ENCODE measurements around the gene KLK13. TPM values are rescaled to one million over a fixed set of nuclear protein-coding genes. Genes with fewer than 3 reads are reported as not detected.

The KLK13 gene
- total and polyA plus RNA-seq, 2 of the 13 experiments (the other 11 are each of a cell fraction or from before 2014, with no cell fraction given): 0.09 TPM; not detected in 1

GRCh38 chr19:51108066-51108804, 43.3 kb upstream of the KLK13 start, which contains the start of gene CTU1 (continued):
- TF ChIP-seq, protein P1, sequence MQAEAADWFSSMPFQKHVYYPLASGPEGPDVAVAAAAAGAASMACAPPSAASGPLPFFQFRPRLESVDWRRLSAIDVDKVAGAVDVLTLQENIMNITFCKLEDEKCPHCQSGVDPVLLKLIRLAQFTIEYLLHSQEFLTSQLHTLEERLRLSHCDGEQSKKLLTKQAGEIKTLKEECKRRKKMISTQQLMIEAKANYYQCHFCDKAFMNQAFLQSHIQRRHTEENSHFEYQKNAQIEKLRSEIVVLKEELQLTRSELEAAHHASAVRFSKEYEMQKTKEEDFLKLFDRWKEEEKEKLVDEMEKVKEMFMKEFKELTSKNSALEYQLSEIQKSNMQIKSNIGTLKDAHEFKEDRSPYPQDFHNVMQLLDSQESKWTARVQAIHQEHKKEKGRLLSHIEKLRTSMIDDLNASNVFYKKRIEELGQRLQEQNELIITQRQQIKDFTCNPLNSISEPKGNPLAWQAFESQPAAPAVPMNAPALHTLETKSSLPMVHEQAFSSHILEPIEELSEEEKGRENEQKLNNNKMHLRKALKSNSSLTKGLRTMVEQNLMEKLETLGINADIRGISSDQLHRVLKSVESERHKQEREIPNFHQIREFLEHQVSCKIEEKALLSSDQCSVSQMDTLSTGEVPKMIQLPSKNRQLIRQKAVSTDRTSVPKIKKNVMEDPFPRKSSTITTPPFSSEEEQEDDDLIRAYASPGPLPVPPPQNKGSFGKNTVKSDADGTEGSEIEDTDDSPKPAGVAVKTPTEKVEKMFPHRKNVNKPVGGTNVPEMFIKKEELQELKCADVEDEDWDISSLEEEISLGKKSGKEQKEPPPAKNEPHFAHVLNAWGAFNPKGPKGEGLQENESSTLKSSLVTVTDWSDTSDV (CRISPR knock-in tag; IDR thresholded peaks at IDR 0.05): no peak
- no peak for TF ChIP-seq ZNF34 (CRISPR knock-in tag; IDR thresholded peaks at IDR 0.05; ENCODE audit: borderline replicate concordance)
- TF ChIP-seq RARA (CRISPR knock-in tag; IDR thresholded peaks at IDR 0.05): 0 out of 2 replicates have a peak, but pooled peaks have one; percentile 13
- no peak for TF ChIP-seq MBNL3 (CRISPR knock-in tag; conservative IDR thresholded peaks at IDR 0.05)
- peak; percentile 95 for TF ChIP-seq MAZ (IDR thresholded peaks at IDR 0.05; ENCODE audit: borderline replicate concordance, low read depth, low read length)
- no peak for TF ChIP-seq MAZ (CRISPR knock-in tag; IDR thresholded peaks at IDR 0.05; ENCODE audit: low read depth)
- TF ChIP-seq ARNTL (CRISPR knock-in tag; IDR thresholded peaks at IDR 0.05): no peak
- no peak for TF ChIP-seq MLLT10 (CRISPR knock-in tag; IDR thresholded peaks at IDR 0.05)
- TF ChIP-seq KDM3A (CRISPR knock-in tag; IDR thresholded peaks at IDR 0.05; ENCODE audit: low read depth): no peak
- TF ChIP-seq, protein P2, sequence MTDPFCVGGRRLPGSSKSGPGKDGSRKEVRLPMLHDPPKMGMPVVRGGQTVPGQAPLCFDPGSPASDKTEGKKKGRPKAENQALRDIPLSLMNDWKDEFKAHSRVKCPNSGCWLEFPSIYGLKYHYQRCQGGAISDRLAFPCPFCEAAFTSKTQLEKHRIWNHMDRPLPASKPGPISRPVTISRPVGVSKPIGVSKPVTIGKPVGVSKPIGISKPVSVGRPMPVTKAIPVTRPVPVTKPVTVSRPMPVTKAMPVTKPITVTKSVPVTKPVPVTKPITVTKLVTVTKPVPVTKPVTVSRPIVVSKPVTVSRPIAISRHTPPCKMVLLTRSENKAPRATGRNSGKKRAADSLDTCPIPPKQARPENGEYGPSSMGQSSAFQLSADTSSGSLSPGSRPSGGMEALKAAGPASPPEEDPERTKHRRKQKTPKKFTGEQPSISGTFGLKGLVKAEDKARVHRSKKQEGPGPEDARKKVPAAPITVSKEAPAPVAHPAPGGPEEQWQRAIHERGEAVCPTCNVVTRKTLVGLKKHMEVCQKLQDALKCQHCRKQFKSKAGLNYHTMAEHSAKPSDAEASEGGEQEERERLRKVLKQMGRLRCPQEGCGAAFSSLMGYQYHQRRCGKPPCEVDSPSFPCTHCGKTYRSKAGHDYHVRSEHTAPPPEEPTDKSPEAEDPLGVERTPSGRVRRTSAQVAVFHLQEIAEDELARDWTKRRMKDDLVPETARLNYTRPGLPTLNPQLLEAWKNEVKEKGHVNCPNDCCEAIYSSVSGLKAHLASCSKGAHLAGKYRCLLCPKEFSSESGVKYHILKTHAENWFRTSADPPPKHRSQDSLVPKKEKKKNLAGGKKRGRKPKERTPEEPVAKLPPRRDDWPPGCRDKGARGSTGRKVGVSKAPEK (CRISPR knock-in tag; IDR thresholded peaks at IDR 0.05; ENCODE audit: borderline replicate concordance): no peak
- no peak for TF ChIP-seq ZNF713 (CRISPR knock-in tag; IDR thresholded peaks at IDR 0.05)
- TF ChIP-seq SSRP1 (CRISPR knock-in tag; IDR thresholded peaks at IDR 0.05): no peak
- no peak for TF ChIP-seq SNRNP70 (IDR thresholded peaks at IDR 0.05; ENCODE audit: low read depth, low read length)
- TF ChIP-seq NR2F1 (CRISPR knock-in tag; IDR thresholded peaks at IDR 0.05): no peak
- no peak for TF ChIP-seq ZNF318 (CRISPR knock-in tag; IDR thresholded peaks at IDR 0.05)
